ENCODE data around the gene SCN7A.
A peak's percentile ranks its signal among the peaks of the same experiment; 100 is the strongest.

GRCh38 chr2:166384774-166385173 lies 109.3 kb downstream of the SCN7A start:
- TF ChIP-seq CTCF (IDR thresholded peaks at IDR 0.05; ENCODE audit: insufficient read depth, low read length, poor library complexity, severe bottlenecking) (peak; percentile 47), EZH2phosphoT487 (conservative IDR thresholded peaks at IDR 0.05; ENCODE audit: low read length) (no peak)
